ENCODE results near the gene SYPL2. TPM values are rescaled to one million over a fixed set of nuclear protein-coding genes. Genes with fewer than 3 reads are reported as not detected.

Gene SYPL2
- total RNA-seq, 2 experiments from 2014 or later = not detected

GRCh38 chr1:109454497-109455133 is 11.7 kb upstream of the SYPL2 start:
- H3K9me3 Mint-ChIP-seq = peaks cover 12% of the 10 kb centered on the region
- H3K27me3 Mint-ChIP-seq = peaks cover 15% of the 10 kb centered on the region
- peaks cover 2% of the 10 kb centered on the region for H3K36me3 Mint-ChIP-seq (ENCODE audit: low read depth)
- ATAC-seq (no peak), DNase-seq (no peak)
- no peak overlapping the region for H3K27ac Mint-ChIP-seq
- no peak for TF ChIP-seq CTCF (IDR thresholded peaks at IDR 0.05)
- intact Hi-C loops (cut with micrococcal nuclease) = no loop called here
- POLR2A ChIA-PET = interaction anchor here (1.4 kb wide), 1 partner anchor 17 kb away, joined by 5 read pairs; no protein-coding TSS in a partner anchor
- CTCF ChIA-PET = no interaction called here
- H3K4me3 Mint-ChIP-seq = no peak overlapping the region
- H3K4me1 Mint-ChIP-seq (ENCODE audit: low read depth) = no peaks in the 10 kb centered on the region

GRCh38 chr1:109457819-109458218 is 8.5 kb upstream of the SYPL2 start:
- Mint-ChIP-seq H3K4me3 (no peak overlapping the region), H3K4me1 (ENCODE audit: low read depth) (no peaks in the 10 kb centered on the region), H3K27me3 (peaks cover 10% of the 10 kb centered on the region), H3K27ac (no peak overlapping the region), H3K36me3 (ENCODE audit: low read depth) (peaks cover 2% of the 10 kb centered on the region), H3K9me3 (peaks cover 12% of the 10 kb centered on the region)
- ChIA-PET CTCF (interaction anchor here (1.4 kb wide), 1 partner anchor 32 kb away, joined by 3 read pairs; no protein-coding TSS in a partner anchor), POLR2A (interaction anchor here (1.0 kb wide), 1 partner anchor 11 kb away, joined by 4 read pairs; no protein-coding TSS in a partner anchor)
- intact Hi-C loops (cut with micrococcal nuclease) = no loop called here
- DNase-seq (no peak), ATAC-seq (no peak)
- TF ChIP-seq CTCF (IDR thresholded peaks at IDR 0.05) = no peak

- ChIA-PET POLR2A (no interaction called here), CTCF (no interaction called here)
- DNase-seq = no peak
- Mint-ChIP-seq H3K27ac (no peak overlapping the region), H3K9me3 (no peaks in the 10 kb centered on the region), H3K27me3 (peaks cover 56% of the 10 kb centered on the region), H3K36me3 (ENCODE audit: low read depth) (no peaks in the 10 kb centered on the region), H3K4me3 (peak overlapping the region; percentile 59), H3K4me1 (ENCODE audit: low read depth) (peaks cover 2% of the 10 kb centered on the region)
- TF ChIP-seq CTCF (IDR thresholded peaks at IDR 0.05) = no peak
- no peak for ATAC-seq
- intact Hi-C loops (cut with micrococcal nuclease) = no loop called here
These were observed 258 bp upstream of the SYPL2 start for GRCh38 chr1:109466125-109466451.

- Mint-ChIP-seq H3K4me1 (ENCODE audit: low read depth) (peaks cover 2% of the 10 kb centered on the region), H3K9me3 (no peaks in the 10 kb centered on the region), H3K27me3 (peaks cover 57% of the 10 kb centered on the region), H3K4me3 (peak overlapping the region; percentile 21), H3K36me3 (ENCODE audit: low read depth) (no peaks in the 10 kb centered on the region), H3K27ac (no peak overlapping the region)
- intact Hi-C loops (cut with micrococcal nuclease) = no loop called here
- TF ChIP-seq CTCF (IDR thresholded peaks at IDR 0.05) = no peak
- ATAC-seq = no peak
- CTCF ChIA-PET = interaction anchor here (1.5 kb wide), 1 partner anchor 69 kb away, joined by 5 read pairs; no protein-coding TSS in a partner anchor
- POLR2A ChIA-PET = no interaction called here
- DNase-seq = no peak
These were observed 993 bp downstream of the SYPL2 start for GRCh38 chr1:109467301-109467777.

- no peaks in the 10 kb centered on the region for H3K9me3 Mint-ChIP-seq
- intact Hi-C loops (cut with micrococcal nuclease) = no loop called here
- ATAC-seq (no peak), DNase-seq (no peak)
- no peak overlapping the region for H3K4me3 Mint-ChIP-seq
- peaks cover 58% of the 10 kb centered on the region for H3K27me3 Mint-ChIP-seq
- ChIA-PET POLR2A (interaction anchor here (0.5 to 1.5 kb wide), 4 partner anchors 10 to 569 kb away, joined by 3 to 5 read pairs (median 4); no protein-coding TSS in a partner anchor), CTCF (interaction anchor here (1.5 kb wide), 1 partner anchor 69 kb away, joined by 5 read pairs; no protein-coding TSS in a partner anchor)
- no peak overlapping the region for H3K27ac Mint-ChIP-seq
- TF ChIP-seq CTCF (IDR thresholded peaks at IDR 0.05) = no peak
- H3K36me3 Mint-ChIP-seq (ENCODE audit: low read depth) = no peaks in the 10 kb centered on the region
- peaks cover 2% of the 10 kb centered on the region for H3K4me1 Mint-ChIP-seq (ENCODE audit: low read depth)
These were observed 1.7 kb downstream of the SYPL2 start for GRCh38 chr1:109468061-109468460.
